GM23248 (cell line): ENCODE results near the gene EID3.

Experiments
- EZH2 ChIP-seq: fragments of 200-600 bp; sonication (generic); IDR thresholded peaks from 2 replicates; pipeline ENCODE4 v1.6.1; 2018; ENCODE audit warnings: antibody characterized with exemption, mild to moderate bottlenecking; ENCODE audit not compliant: insufficient read depth, poor library complexity, severe bottlenecking
- EZH2phosphoT487 ChIP-seq: fragments of 200-600 bp; sonication (generic); IDR thresholded peaks from 2 replicates; pipeline ENCODE4 v1.6.1; 2018; ENCODE audit warnings: antibody characterized with exemption, moderate library complexity, mild to moderate bottlenecking, low read depth; ENCODE audit not compliant: insufficient read depth

DNA sequence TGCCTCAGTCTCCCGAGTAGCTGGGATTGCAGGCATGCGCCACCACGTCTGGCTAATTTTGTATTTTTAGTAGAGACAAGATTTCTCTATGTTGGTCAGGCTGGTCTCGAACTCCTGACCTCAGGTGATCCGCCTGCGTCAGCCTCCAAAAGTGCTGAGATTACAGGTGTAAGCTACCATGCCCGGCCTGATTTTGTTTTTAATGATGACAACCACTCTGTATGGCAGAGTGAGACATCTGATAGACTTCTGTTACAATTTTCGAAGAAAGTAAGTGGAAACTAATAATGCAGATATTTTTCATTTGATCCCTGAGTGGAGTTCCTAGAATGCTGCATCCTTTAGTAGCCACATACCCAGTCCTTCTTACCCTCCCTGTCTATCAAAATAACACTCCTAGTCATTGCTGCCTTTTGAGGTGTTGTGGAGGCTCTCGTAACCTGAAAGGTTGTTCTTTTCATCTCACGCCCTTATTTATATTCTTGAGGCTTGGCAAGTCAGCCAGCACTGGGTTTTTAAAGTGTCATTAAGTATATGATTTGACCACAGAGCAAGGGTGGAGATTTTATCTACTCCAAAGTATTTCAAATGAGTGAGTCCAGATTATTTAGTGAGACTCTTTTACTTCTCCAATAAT, 5.9 kb upstream of the EID3 start:
- TF ChIP-seq EZH2 (no peak), EZH2phosphoT487 (no peak)
